ENCODE measurements around the gene AGK. TPM values are rescaled to one million over a fixed set of nuclear protein-coding genes. Genes with fewer than 3 reads are reported as not detected.
A peak's percentile ranks its signal among the peaks of the same experiment; 100 is the strongest.

The AGK gene
- total RNA-seq, 4 donors from 2014 or later, result 15.3 to 42.7 (median 19.4) TPM

DNA sequence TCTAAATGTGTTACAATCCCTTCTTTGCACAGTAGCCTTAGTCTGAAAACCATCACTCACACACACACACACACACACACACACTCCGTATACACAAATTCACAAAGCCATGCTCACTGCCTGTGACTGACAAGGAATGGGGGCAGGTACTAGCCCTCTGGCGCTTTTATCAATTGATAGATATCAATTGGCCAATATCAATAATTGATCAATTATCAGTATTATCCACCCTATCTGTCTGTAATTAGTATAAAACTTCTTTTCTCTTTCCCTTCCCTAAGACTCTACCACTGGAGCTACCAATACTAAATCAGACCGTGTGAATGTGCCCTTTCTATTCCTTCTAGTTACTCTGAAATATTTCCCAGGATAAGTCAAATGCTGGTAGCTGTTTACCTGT lies 148.7 kb downstream of the AGK start:
- Histone ChIP-seq H3K27me3 (no peaks in the 10 kb centered on the region), H3K9me3 (no peaks in the 10 kb centered on the region), H3K4me1 (peaks cover 36% of the 10 kb centered on the region), H3K36me3 (no peaks in the 10 kb centered on the region), H3K4me3 (no peak overlapping the region), H3K27ac (no peak overlapping the region)
- 76% methylated on average over 3 of the region's 3 CpGs for WGBS
- no peak for DNase-seq (ENCODE audit: low spot score in 2 of 2)
- TF ChIP-seq EP300 (IDR thresholded peaks at IDR 0.05) (no peak), POLR2A (IDR thresholded peaks at IDR 0.05) (no peak), POLR2AphosphoS5 (IDR thresholded peaks at IDR 0.05) (no peak)
- TF ChIP-seq, protein P1, sequence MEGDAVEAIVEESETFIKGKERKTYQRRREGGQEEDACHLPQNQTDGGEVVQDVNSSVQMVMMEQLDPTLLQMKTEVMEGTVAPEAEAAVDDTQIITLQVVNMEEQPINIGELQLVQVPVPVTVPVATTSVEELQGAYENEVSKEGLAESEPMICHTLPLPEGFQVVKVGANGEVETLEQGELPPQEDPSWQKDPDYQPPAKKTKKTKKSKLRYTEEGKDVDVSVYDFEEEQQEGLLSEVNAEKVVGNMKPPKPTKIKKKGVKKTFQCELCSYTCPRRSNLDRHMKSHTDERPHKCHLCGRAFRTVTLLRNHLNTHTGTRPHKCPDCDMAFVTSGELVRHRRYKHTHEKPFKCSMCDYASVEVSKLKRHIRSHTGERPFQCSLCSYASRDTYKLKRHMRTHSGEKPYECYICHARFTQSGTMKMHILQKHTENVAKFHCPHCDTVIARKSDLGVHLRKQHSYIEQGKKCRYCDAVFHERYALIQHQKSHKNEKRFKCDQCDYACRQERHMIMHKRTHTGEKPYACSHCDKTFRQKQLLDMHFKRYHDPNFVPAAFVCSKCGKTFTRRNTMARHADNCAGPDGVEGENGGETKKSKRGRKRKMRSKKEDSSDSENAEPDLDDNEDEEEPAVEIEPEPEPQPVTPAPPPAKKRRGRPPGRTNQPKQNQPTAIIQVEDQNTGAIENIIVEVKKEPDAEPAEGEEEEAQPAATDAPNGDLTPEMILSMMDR (IDR thresholded peaks at IDR 0.05), result no peak

DNA sequence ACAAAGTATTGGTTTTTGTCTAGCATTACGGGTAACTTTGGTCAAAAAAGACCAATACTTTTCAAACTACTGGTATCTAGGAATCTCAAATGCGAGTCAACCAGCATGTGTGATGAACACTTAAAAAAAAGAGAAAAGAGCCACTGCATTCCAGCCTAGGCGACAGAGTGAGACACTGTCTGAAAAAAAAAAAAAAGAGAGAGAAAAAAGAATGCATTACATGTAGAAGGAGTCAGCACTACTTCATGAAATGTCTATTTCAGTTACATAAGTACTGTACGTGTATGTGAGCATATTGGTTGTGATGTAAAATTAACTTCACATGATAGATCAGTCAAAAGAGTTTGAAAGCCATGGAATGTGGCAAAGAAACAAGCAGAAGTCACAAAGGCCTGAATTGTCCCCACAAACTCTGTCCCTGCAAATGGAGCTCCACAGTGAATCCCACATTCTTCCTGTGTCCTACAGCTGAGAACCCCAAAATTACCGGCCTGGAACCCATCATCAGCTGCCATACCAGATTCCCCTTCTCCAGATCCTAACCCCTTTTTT lies 149.2 kb downstream of the AGK start:
- Histone ChIP-seq H3K4me3 (peak overlapping the region; percentile 93), H3K27me3 (no peaks in the 10 kb centered on the region), H3K36me3 (no peaks in the 10 kb centered on the region), H3K9me3 (no peaks in the 10 kb centered on the region), H3K4me1 (peaks cover 36% of the 10 kb centered on the region), H3K27ac (peak overlapping the region; percentile 80)
- WGBS, result 47% methylated on average over 5 of the region's 5 CpGs
- no peak for DNase-seq (ENCODE audit: low spot score in 2 of 2)
- TF ChIP-seq, protein P1 (IDR thresholded peaks at IDR 0.05), result no peak
- TF ChIP-seq POLR2AphosphoS5 (IDR thresholded peaks at IDR 0.05) (no peak), POLR2A (IDR thresholded peaks at IDR 0.05) (no peak), EP300 (IDR thresholded peaks at IDR 0.05) (no peak)

DNA sequence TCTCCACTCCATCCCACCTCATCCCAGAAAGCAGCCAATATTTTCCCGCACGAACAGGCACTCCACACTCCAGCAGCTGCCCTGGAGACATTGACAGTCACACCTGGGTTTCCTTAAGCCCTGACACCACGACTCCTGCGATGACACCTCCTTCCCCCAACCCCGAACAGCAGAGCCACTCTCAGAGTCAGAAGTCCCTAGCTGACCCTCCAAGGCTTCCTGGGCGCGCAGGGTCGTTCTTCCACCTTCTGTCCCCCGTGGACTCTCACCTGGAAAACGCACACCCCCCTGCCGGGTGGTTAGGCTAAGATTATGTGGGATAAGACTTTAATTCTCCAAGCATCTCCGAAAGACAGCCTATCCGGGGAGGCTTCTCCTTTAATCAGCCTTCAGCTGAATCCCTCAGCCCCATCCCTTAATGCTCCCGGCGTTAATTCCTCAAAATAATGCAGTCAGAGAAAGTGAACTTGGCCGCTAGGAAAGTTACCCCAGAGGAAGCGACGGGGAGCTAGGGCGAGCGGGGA lies 149.7 kb downstream of the AGK start:
- peaks cover 35% of the 10 kb centered on the region for H3K4me1 ChIP-seq
- no peak for TF ChIP-seq EP300 (IDR thresholded peaks at IDR 0.05)
- TF ChIP-seq, protein P1 (IDR thresholded peaks at IDR 0.05), result no peak
- TF ChIP-seq POLR2A (IDR thresholded peaks at IDR 0.05), result no peak
- no peak for TF ChIP-seq POLR2AphosphoS5 (IDR thresholded peaks at IDR 0.05)
- peak overlapping the region; percentile 80 for H3K27ac ChIP-seq
- H3K9me3 ChIP-seq, result no peaks in the 10 kb centered on the region
- 13% methylated on average over 16 of the region's 20 CpGs for WGBS
- no peaks in the 10 kb centered on the region for H3K27me3 ChIP-seq
- peak overlapping the region; percentile 93 for H3K4me3 ChIP-seq
- H3K36me3 ChIP-seq, result no peaks in the 10 kb centered on the region
- DNase-seq (ENCODE audit: low spot score in 2 of 2), result no peak

DNA sequence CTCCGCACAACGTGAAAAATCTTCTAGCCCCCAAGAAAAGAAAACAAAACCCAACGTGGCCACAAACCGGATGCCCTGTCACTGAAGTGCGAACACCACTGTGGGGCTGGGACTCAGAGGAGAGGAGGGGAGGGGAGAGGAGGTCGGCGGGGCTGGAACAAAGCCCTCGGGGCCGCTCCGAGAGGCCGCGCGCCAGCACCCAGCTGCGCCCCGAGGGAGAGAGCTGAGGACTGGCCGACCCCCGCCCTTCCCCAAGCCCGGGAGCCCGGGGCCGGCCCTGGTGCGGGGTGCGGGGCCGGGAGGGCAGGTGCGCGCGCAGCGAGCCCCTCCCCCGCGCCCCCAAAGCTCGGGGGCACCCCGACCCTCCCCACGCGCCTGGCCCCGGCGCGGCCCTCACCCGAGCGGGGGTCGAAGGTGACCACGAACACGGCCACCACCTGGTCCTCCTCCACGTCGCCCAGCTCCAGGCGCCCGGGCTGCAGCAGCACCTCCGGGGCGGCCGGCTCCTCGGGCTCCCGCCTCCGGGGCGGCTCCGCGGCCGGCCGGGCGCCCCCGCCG lies 150.4 kb downstream of the AGK start:
- H3K9me3 ChIP-seq, result no peaks in the 10 kb centered on the region
- no peak for TF ChIP-seq EP300 (IDR thresholded peaks at IDR 0.05)
- H3K4me3 ChIP-seq, result peak overlapping the region; percentile 93
- H3K36me3 ChIP-seq, result no peaks in the 10 kb centered on the region
- 0% methylated on average over 6 of the region's 59 CpGs for WGBS
- H3K27me3 ChIP-seq, result no peaks in the 10 kb centered on the region
- peaks cover 40% of the 10 kb centered on the region for H3K4me1 ChIP-seq
- peak in 1 of 2 donors; percentile 82 for DNase-seq (ENCODE audit: low spot score in 2 of 2)
- peak overlapping the region; percentile 80 for H3K27ac ChIP-seq

DNA sequence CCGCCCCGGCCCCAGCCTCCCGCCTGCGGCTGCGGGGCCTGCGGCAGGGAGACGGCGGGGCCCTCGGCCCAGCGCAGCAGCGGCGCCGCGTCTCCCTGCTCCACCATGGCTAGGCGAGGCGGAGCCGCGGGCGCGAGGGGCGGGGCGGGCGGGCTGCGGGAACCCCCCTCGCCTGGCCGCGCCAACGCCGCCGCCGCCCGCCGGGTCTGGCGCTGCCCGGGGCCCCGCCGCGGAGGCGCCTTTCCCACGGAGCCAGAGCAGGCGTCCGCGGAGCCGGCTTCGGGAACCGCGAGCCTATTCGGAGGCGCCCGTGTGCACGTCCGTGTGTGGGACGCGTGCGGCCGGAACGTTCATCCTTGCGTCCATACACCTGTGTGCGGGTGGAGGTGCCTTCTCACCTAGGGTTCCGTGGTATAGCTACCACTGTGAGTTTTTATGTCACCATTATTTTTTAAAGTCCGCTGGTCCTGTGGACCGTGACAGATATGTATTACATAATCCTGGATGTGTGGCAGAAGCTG lies 150.9 kb downstream of the AGK start, which contains the start of gene DENND11:
DENND11 (minus strand) TSS at position 120 of the 521 bp plus-strand sequence; CDS start at position 107, 13 bp downstream.
- Histone ChIP-seq H3K4me1 (peaks cover 43% of the 10 kb centered on the region), H3K9me3 (no peaks in the 10 kb centered on the region), H3K4me3 (peak within 1 kb of the TSS; percentile 93), H3K27me3 (no peaks in the 10 kb centered on the region), H3K36me3 (no peaks in the 10 kb centered on the region), H3K27ac (peak within 1 kb of the TSS; percentile 80)
- 0% methylated on average over 4 of the region's 62 CpGs for WGBS
- TF ChIP-seq POLR2A (IDR thresholded peaks at IDR 0.05), result no peak
- TF ChIP-seq, protein P1 (IDR thresholded peaks at IDR 0.05), result no peak
- no peak for TF ChIP-seq EP300 (IDR thresholded peaks at IDR 0.05)
- DNase-seq (ENCODE audit: low spot score in 2 of 2), result no peak
